Endothelial cell (in vitro differentiated cells): Measurements from ENCODE around the gene SLAMF1. TPM values are rescaled to one million over a fixed set of nuclear protein-coding genes. Genes with fewer than 3 reads are reported as not detected.

Experiments
- DNase-seq: peaks from one replicate; pipeline ENCODE4 v3.0.0; 2021; ENCODE audit warnings: low spot score
- H3K27ac Mint-ChIP-seq: one replicate; pipeline ENCODE4 v1.8.0; 2021; ENCODE audit warnings: mixed read lengths, inconsistent platforms; ENCODE audit not compliant: unreplicated experiment
- H3K27me3 Mint-ChIP-seq: one replicate; pipeline ENCODE4 v1.8.0; 2021; ENCODE audit warnings: mild to moderate bottlenecking, moderate library complexity, mixed read lengths, inconsistent platforms; ENCODE audit not compliant: unreplicated experiment
- H3K36me3 Mint-ChIP-seq: one replicate; pipeline ENCODE4 v1.8.0; 2021; ENCODE audit warnings: mild to moderate bottlenecking, low read depth, mixed read lengths, inconsistent platforms; ENCODE audit not compliant: unreplicated experiment
- H3K4me1 Mint-ChIP-seq: one replicate; pipeline ENCODE4 v1.8.0; 2021; ENCODE audit warnings: mild to moderate bottlenecking, mixed read lengths, inconsistent platforms; ENCODE audit not compliant: unreplicated experiment
- H3K4me3 Mint-ChIP-seq: one replicate; pipeline ENCODE4 v1.8.0; 2021; ENCODE audit warnings: mild to moderate bottlenecking, mixed read lengths, inconsistent platforms; ENCODE audit not compliant: unreplicated experiment
- H3K9me3 Mint-ChIP-seq: one replicate; pipeline ENCODE4 v1.8.0; 2021; ENCODE audit warnings: mixed read lengths, inconsistent platforms; ENCODE audit not compliant: unreplicated experiment
- total RNA-seq: library from RNA; stranded (reverse); fragmentation: NEBNext Ultra II Directional; extraction: Animal tissue kit (Norgen Biotek cat#: 25700); gene quantifications from one replicate; pipeline ENCODE4 v1.2.1, GENCODE V29; 2021; ENCODE audit not compliant: unreplicated experiment
- TF ChIP-seq, protein P1 (sequence below): fragments of 200-600 bp; sonication (generic); IDR thresholded peaks from one replicate; pipeline ENCODE4 v1.5.0; 2021; ENCODE audit warnings: antibody characterized with exemption; ENCODE audit not compliant: unreplicated experiment

SLAMF1 gene
- total RNA-seq, 1 donor from 2014 or later: not detected

- peaks cover 4% of the 10 kb centered on the region for H3K27me3 Mint-ChIP-seq
- TF ChIP-seq, protein P1, sequence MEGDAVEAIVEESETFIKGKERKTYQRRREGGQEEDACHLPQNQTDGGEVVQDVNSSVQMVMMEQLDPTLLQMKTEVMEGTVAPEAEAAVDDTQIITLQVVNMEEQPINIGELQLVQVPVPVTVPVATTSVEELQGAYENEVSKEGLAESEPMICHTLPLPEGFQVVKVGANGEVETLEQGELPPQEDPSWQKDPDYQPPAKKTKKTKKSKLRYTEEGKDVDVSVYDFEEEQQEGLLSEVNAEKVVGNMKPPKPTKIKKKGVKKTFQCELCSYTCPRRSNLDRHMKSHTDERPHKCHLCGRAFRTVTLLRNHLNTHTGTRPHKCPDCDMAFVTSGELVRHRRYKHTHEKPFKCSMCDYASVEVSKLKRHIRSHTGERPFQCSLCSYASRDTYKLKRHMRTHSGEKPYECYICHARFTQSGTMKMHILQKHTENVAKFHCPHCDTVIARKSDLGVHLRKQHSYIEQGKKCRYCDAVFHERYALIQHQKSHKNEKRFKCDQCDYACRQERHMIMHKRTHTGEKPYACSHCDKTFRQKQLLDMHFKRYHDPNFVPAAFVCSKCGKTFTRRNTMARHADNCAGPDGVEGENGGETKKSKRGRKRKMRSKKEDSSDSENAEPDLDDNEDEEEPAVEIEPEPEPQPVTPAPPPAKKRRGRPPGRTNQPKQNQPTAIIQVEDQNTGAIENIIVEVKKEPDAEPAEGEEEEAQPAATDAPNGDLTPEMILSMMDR: no peak
- peaks cover 24% of the 10 kb centered on the region for H3K4me1 Mint-ChIP-seq
- H3K4me3 Mint-ChIP-seq: no peak overlapping the region
- H3K36me3 Mint-ChIP-seq: no peaks in the 10 kb centered on the region
- no peak overlapping the region for H3K27ac Mint-ChIP-seq
- no peak for DNase-seq
- no peaks in the 10 kb centered on the region for H3K9me3 Mint-ChIP-seq
Observed at GRCh38 chr1:160639652-160640051, 7.2 kb downstream of the SLAMF1 start.

DNA sequence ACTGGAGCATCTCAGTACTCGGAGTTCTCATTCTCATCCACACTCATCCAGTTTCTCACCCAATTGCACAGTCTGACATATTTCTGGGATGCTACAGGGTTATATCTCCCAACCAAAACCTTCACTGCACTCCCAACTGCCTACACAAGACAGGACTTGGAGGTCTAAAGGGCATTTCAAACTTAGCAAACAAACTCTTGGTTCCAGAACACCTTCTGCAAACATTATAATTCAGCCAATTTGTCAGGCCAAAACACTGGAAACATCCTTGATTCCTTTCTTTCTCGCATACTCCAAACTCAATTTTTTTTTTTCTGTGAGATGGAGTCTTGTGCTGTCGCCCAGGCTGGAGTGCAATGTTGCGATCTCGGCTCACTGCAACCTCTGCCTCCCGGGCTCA, 7.9 kb downstream of the SLAMF1 start:
- H3K4me3 Mint-ChIP-seq: no peak overlapping the region
- DNase-seq: no peak
- H3K27me3 Mint-ChIP-seq: peaks cover 4% of the 10 kb centered on the region
- peak overlapping the region; percentile 59 for H3K27ac Mint-ChIP-seq
- H3K4me1 Mint-ChIP-seq: peaks cover 24% of the 10 kb centered on the region
- TF ChIP-seq, protein P1: no peak
- H3K9me3 Mint-ChIP-seq: no peaks in the 10 kb centered on the region
- no peaks in the 10 kb centered on the region for H3K36me3 Mint-ChIP-seq

- peaks cover 24% of the 10 kb centered on the region for H3K4me1 Mint-ChIP-seq
- DNase-seq: no peak
- H3K27ac Mint-ChIP-seq: peak overlapping the region; percentile 59
- H3K4me3 Mint-ChIP-seq: no peak overlapping the region
- TF ChIP-seq, protein P1: no peak
- H3K36me3 Mint-ChIP-seq: no peaks in the 10 kb centered on the region
- peaks cover 4% of the 10 kb centered on the region for H3K27me3 Mint-ChIP-seq
- no peaks in the 10 kb centered on the region for H3K9me3 Mint-ChIP-seq
Observed at GRCh38 chr1:160638540-160638857, 8.3 kb downstream of the SLAMF1 start.

GRCh38 chr1:160637821-160638539, 8.9 kb downstream of the SLAMF1 start:
- no peaks in the 10 kb centered on the region for H3K9me3 Mint-ChIP-seq
- peaks cover 25% of the 10 kb centered on the region for H3K4me1 Mint-ChIP-seq
- peaks cover 7% of the 10 kb centered on the region for H3K27me3 Mint-ChIP-seq
- peak overlapping the region; percentile 2 for H3K4me3 Mint-ChIP-seq
- TF ChIP-seq, protein P1: no peak
- DNase-seq: no peak
- H3K36me3 Mint-ChIP-seq: no peaks in the 10 kb centered on the region
- peak overlapping the region; percentile 59 for H3K27ac Mint-ChIP-seq

GRCh38 chr1:160637065-160637464, 9.8 kb downstream of the SLAMF1 start:
- Mint-ChIP-seq H3K27me3 (peaks cover 8% of the 10 kb centered on the region), H3K27ac (peak overlapping the region; percentile 50)

More at GRCh38 chr1:160637065-160637464, 9.8 kb downstream of the SLAMF1 start:
- Mint-ChIP-seq H3K4me3 (no peak overlapping the region), H3K9me3 (no peaks in the 10 kb centered on the region), H3K4me1 (peaks cover 28% of the 10 kb centered on the region), H3K36me3 (no peaks in the 10 kb centered on the region)
- TF ChIP-seq, protein P1: no peak
- no peak for DNase-seq
